Epithelial cell of prostate (primary cell): ENCODE measurements around the gene ASTN2.
"Not testable (repeated sequence)": the region's sequence is repeated elsewhere in the genome, so short reads cannot be mapped to it uniquely, and the experiment has no call there.

Experiments used
- DNase-seq: peaks from one replicate; pipeline ENCODE4 v3.0.0-alpha.2; 2011; ENCODE audit warnings: low read depth, low spot score
- H3K27ac ChIP-seq: fragments of 450-650 bp; 2 replicates; pipeline ENCODE4 v1.5.1; 2017; ENCODE audit warnings: mild to moderate bottlenecking

ASTN2 gene

GRCh38 chr9:116855881-116856662 is 558.8 kb downstream of the ASTN2 start:
- peak; percentile 95 for DNase-seq

DNA sequence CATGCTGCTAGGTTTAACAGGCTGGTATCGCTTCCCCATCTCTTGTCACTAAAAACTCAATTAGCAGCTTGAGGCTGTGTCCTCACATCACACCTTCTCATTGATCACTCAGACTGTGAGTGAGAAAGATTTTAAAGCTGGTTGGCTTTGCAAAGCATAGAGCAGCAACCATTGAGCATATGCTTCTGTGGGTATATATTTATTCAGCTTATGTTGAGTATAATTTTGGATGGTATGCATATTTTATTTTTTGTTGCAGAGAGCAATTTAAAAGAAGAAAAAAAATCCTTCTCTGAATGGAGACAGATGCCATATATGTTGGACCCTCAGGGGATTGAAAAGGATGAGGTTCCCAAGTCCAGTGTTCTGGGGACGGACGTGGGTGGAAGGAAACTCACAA is 565.1 kb downstream of the ASTN2 start:
- H3K27ac ChIP-seq, result no peak overlapping the region
- DNase-seq, result no peak

More at GRCh38 chr9:116855881-116856662, 558.8 kb downstream of the ASTN2 start:
- H3K27ac ChIP-seq, result peak overlapping the region; percentile 98

GRCh38 chr9:116844621-116845020 is 570.2 kb downstream of the ASTN2 start:
- no peak for DNase-seq
- peak overlapping the region; percentile 35 for H3K27ac ChIP-seq

GRCh38 chr9:116843863-116844620 is 570.8 kb downstream of the ASTN2 start:
- peak overlapping the region; percentile 35 for H3K27ac ChIP-seq

DNA sequence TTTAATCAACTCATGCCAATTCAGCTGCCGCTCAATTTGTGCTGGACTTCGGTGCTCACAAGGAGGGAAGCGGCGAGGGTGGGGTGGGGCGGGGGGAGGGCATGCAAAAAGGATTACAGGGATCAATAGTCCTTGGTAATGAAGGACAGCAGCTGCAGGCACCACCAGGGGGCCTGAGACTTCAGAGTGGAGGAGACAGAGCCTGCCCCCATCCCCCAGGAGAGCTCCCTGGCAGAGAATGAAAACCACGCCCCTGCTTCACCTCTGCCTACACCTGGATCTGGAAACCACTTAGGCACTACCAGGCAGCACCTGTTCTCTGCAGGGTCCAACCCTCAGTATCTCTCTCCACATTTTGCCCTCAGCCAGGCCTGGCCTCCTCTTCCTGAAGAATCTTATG is 572.2 kb downstream of the ASTN2 start:
- DNase-seq, result no peak
- no peak overlapping the region for H3K27ac ChIP-seq

More at GRCh38 chr9:116843863-116844620, 570.8 kb downstream of the ASTN2 start:
- DNase-seq, result no peak

DNA sequence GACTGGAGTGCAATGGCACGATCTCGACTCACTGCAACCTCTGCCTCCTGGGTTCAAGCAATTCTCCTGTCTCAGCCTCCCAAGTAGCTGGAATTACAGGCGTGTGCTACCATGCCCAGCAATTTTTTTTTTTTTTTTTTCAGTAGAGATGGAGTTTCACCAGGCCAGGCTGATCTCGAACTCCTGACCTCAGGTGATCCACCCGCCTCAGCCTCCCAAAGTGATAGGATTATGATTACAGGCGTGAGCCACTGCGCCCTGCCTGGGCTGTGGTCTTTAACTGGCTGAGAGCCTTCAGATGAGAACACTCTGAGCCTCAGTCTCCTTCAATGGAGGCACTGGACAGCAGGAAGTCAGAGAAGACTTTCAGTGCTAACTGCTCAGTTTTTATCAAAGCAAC is 576.4 kb downstream of the ASTN2 start:
- not testable (repeated sequence) for DNase-seq
- H3K27ac ChIP-seq, result peak overlapping the region; percentile 97

DNA sequence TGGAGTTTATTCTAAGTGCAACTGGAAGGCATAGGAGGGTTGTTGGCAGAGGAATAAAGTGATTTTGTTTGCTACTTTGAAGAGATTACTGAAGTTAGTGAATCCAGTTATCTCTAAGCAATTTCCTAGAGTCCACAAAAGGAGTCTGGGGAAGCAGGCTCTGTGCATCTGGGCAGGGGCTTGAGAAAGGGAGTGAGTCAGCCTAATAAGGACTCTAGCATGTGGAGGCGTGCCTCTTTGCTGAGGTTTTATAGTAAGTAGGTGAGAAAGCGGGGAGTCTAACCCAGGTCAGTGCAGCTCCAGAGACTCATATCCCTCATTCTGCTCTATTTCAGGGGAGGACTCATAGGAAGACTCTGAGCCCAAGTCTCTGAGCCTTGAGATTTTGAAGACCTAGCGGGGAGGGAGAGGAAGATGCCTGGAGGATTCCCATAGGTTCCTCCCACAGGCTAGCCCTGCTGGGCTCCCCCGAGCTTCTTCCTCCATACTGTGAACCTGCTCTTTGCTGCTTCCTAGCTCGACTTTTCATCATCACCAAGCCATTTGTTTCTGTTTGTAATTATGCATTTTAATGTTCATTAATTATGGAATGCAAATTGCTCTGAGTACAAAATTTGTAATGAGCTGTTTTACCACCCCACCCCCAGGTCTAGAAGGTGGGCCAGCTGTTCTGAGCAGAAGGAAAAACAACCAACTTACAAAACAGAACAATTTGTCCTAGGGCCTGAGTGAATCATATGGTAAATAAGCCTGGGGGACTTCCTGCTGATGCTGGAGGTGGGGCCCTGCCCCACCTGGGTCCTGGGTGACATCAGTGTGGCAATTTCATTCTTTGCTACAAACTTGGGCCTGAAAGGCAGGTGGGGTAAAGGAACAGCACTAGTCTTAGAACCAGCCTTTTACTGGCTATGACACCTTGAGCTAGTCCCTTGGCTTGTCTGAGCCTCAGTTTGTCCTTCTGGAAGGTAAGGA is 577.6 kb downstream of the ASTN2 start:
- peak overlapping the region; percentile 97 for H3K27ac ChIP-seq
- DNase-seq, result peak; percentile 70

GRCh38 chr9:116830321-116830720 is 584.5 kb downstream of the ASTN2 start:
- not testable (repeated sequence) for DNase-seq

DNA sequence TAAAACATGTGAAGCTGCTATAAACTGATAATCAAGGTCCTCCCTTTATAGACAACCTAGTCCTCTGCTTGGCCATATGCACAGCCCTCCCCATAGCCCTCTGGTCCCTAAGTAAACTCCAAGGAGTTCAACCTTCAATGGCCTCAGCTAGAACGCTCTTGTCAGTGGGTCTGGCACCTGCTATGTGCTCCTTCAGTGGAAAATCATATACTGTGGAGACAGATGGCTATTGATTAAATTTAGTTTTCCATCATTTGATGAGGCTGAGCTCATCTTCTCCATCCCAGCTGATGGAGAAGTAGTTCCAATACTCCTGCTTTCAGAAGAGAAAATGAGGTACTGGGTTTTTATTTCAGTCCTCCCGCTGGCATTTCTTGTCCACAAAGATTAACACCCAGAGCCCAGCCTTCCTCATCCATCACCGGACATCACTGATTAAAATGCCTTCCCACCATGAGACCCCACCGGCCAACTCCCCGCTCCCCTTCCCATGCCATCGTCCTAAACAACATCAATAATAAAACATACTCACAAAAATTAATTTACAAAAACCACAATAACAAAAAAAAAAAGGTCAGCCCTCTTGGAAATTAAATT is 593.1 kb downstream of the ASTN2 start:
- no peak overlapping the region for H3K27ac ChIP-seq
- DNase-seq, result no peak

More at GRCh38 chr9:116830321-116830720, 584.5 kb downstream of the ASTN2 start:
- H3K27ac ChIP-seq, result not testable (repeated sequence)

- no peak for DNase-seq
- H3K27ac ChIP-seq, result no peak overlapping the region
Measured at GRCh38 chr9:116819116-116819515, 595.7 kb downstream of the ASTN2 start.

DNA sequence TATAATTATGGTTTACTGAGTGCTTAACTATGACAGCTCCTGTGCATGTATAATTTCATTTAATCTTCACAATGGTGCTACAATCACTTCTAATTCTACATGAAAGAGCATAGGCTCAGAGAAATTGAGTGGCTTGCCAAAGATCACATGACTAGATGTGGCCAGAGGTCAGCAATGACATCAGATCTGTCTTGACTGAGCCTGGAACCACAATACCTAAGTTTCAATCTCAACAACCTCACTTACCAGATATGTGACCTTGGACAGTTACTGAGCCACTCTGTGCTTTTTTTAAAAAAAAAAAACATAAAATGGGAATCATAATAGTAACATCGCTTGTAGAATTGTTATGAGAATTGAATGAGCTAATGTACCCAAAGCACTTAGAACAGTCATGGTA is 597.1 kb downstream of the ASTN2 start:
- no peak for DNase-seq
- no peak overlapping the region for H3K27ac ChIP-seq

DNA sequence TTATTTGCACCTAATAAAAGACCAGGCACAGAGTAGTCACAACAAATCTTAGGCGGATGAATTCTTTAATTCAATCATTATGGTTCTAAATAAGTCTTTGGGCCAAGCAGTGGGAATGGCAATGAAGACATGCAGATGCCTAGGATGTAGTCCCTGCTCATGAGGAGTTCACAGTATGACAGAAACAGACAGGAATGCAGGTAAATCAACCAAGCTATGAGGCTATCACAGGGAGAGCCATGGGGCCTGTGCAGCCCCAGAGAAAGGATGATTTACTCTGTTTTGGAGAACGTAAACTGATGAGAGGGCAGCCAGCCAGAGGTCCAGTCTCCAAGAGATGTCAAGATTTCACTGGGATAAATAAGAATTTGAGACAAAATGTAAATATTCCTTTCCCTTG is 598.4 kb downstream of the ASTN2 start:
- H3K27ac ChIP-seq, result no peak overlapping the region
- DNase-seq, result no peak

GRCh38 chr9:116815835-116816234 is 599.0 kb downstream of the ASTN2 start:
- DNase-seq, result no peak
- no peak overlapping the region for H3K27ac ChIP-seq

- no peak for DNase-seq
- peak overlapping the region; percentile 9 for H3K27ac ChIP-seq
Measured at GRCh38 chr9:116813031-116813300, 601.9 kb downstream of the ASTN2 start.

DNA sequence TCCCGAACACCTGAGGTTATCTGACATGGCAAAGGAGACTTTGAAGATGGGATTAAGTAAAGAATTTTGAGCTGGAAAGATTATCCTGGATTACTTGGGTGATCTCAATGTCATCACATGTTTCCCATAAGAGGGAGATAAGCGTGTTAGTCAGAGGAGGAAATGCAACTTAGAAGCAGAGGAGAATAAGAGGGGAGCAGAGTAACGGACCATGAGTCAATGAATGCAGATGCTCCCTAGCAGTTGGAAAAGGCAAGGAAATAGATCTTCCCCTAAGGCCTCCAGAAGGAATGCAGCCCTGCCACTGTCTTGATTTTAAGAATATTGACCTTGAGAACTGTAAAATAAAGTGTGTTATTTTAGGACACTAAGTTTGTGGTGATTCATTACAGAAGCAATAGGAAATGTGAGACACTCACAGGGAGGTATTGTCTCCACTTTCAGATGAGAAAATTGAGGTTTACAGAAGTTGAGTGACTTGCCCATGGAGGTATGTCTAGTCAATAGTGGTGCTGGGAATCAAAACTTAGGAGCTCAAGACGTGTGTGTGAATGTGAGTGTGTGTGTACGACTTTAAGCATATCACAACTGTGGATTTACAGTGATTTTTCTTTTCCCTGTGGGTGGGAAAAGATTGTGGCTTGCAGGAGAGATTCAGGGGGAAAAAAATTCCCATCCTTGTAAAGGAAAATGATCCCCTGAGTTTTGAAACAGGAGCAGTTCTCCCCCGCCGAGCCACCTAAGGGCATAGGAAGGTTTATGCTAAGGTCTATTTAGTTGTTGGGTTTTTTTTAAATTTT is 602.4 kb downstream of the ASTN2 start:
- no peak for DNase-seq

DNA sequence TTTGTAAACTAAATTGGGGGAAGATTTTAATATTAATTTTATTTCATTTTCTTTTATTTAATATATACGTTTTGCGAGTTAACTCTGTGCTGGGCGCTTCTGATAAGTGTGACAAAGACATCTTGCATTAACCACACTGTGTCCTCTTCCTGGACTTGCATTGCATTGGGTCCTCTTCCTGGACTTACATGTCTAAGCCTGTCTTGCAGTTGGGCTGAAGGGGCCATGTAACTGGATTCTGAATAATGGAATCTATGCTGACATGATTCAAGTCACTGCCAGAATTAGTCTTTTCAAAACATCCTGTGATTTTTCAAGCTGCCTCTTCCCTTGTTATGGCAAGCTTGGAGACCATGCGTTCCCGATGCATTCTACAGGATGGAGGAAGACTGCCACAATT is 605.2 kb downstream of the ASTN2 start:
- no peak overlapping the region for H3K27ac ChIP-seq
- no peak for DNase-seq

More for the DNA sequence above, 602.4 kb downstream of the ASTN2 start:
- peak overlapping the region; percentile 9 for H3K27ac ChIP-seq

DNA sequence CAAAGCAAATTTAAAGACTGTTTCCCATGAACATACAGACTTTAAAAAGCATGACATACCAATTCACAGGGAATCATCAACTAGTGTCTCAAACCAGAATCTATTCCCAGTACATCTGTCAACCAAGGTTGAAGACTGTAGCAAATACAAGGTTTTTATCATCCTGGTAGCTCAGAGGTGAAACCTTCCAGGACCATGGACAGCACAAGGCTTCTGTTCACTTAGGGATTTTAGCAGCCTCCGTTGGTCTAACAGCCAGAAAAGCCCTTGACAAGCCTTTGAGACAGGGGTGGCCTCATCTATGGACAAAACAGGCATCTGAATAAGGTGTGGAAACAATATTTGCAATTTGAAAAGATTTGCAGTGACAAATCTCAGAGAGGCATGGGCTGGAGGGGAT is 608.8 kb downstream of the ASTN2 start:
- H3K27ac ChIP-seq, result no peak overlapping the region
- no peak for DNase-seq

DNA sequence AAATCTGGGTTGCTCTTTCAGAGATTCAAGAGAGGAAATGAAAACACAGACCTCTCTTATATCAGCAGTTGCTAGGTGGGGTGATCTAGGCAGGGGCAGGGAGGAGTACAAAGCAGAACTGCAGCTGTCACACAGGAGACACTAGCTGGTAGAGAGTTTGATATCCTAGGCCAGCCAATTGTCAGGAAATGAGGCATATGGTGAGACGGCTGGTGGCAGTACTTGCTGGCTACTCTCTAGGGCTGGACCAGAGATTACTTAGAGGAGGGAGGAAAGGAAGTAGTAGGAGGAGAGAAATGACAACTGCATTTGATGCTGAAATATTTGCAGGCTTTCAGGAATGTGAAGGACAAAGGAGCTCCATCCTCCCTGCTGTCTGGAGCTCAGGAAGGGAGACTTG is 614.0 kb downstream of the ASTN2 start:
- H3K27ac ChIP-seq, result no peak overlapping the region
- no peak for DNase-seq

GRCh38 chr9:116800074-116800473 is 614.8 kb downstream of the ASTN2 start:
- DNase-seq, result no peak
- H3K27ac ChIP-seq, result no peak overlapping the region
